HepG2 (cell line): ENCODE measurements around the gene PHRF1. TPM values are rescaled to one million over a fixed set of nuclear protein-coding genes. Genes with fewer than 3 reads are reported as not detected.

Source experiments
- HCFC1 ChIP-seq: fragments of 150-350 bp; IDR thresholded peaks from 2 replicates; pipeline ENCODE4 v1.6.1; 2014; ENCODE audit warnings: low read depth, low read length
- HOXD1 ChIP-seq: sonication (generic); formaldehyde crosslinking; IDR thresholded peaks from 2 replicates; pipeline ENCODE4 v1.5.0; 2020; ENCODE audit warnings: missing genetic modification reagents
- KDM3A ChIP-seq: IDR thresholded peaks from 2 replicates; pipeline ENCODE4 v1.6.1; 2018; ENCODE audit warnings: low read depth, missing compliant biosample characterization
- MBNL3 ChIP-seq: fragments of 250-450 bp; sonication (Bioruptor Pico); conservative IDR thresholded peaks from 2 replicates; pipeline ENCODE4 v1.8.0; 2022; ENCODE audit warnings: mild to moderate bottlenecking, inconsistent platforms
- NFE2L2 ChIP-seq: fragments of 150-350 bp; IDR thresholded peaks from 2 replicates; pipeline ENCODE4 v1.6.1; 2014; ENCODE audit warnings: low read length
- PHF21A ChIP-seq: sonication (generic); formaldehyde crosslinking; IDR thresholded peaks from 2 replicates; pipeline ENCODE4 v1.5.0; 2020; ENCODE audit warnings: mild to moderate bottlenecking, missing genetic modification reagents
- SAFB2 ChIP-seq: sonication (generic); formaldehyde crosslinking; IDR thresholded peaks from 2 replicates; pipeline ENCODE4 v1.5.1; 2020; ENCODE audit warnings: missing genetic modification reagents, low read depth, mild to moderate bottlenecking, borderline replicate concordance
- SETDB1 ChIP-seq: sonication (generic); formaldehyde crosslinking; IDR thresholded peaks from 2 replicates; pipeline ENCODE4 v1.5.1; 2020; ENCODE audit warnings: missing genetic modification reagents, mild to moderate bottlenecking, borderline replicate concordance
- TARDBP ChIP-seq: sonication (generic); formaldehyde crosslinking; IDR thresholded peaks from 2 replicates; pipeline ENCODE4 v1.8.0; 2022; ENCODE audit warnings: mild to moderate bottlenecking, missing genetic modification reagents
- ZBTB38 ChIP-seq: sonication (generic); formaldehyde crosslinking; IDR thresholded peaks from 2 replicates; pipeline ENCODE4 v1.5.1; 2020; ENCODE audit warnings: mild to moderate bottlenecking, missing genetic modification reagents
- ZNF382 ChIP-seq: sonication (generic); formaldehyde crosslinking; IDR thresholded peaks from 2 replicates; pipeline ENCODE4 v1.5.0; 2020; ENCODE audit warnings: missing genetic modification reagents, mild to moderate bottlenecking, borderline replicate concordance
- ZNF564 ChIP-seq: sonication (generic); formaldehyde crosslinking; IDR thresholded peaks from 2 replicates; pipeline ENCODE4 v1.8.1; 2023; ENCODE audit warnings: mild to moderate bottlenecking, missing genetic modification reagents
- ZNF629 ChIP-seq: sonication (generic); formaldehyde crosslinking; conservative IDR thresholded peaks from 2 replicates; pipeline ENCODE4 v1.5.0; 2020; ENCODE audit warnings: missing genetic modification reagents
- ZNF768 ChIP-seq: sonication (generic); formaldehyde crosslinking; IDR thresholded peaks from 2 replicates; pipeline ENCODE4 v1.4.0; 2020; ENCODE audit warnings: missing genetic modification reagents
- polyA plus RNA-seq, 8 experiments: library from polyadenylated mRNA; depleted of rRNA in 3 of 8; stranded (reverse) in 7 of 8; unstranded in 1 of 8; fragments of >200 nt; fragmentation: Illumina TruSeq in 4 of 8; extraction: Trizol in 4 of 8; gene quantifications; 2 replicates each; pipeline versions ENCODE4 v1.2.1 to v1.2.3, GENCODE V29; 2011 to 2016; ENCODE audit warnings: low read depth in 4 of 8, missing spikeins in 1 of 8, mixed read lengths in 1 of 8; ENCODE audit not compliant: insufficient read depth in 1 of 8
- total RNA-seq, 5 experiments: library from RNA; depleted of rRNA; stranded (reverse); fragments of >200 nt; fragmentation: Illumina TruSeq; extraction: Trizol; gene quantifications; 2 replicates each; pipeline ENCODE4 v1.2.3, GENCODE V29; 2016; ENCODE audit warnings: low read depth in 1 of 5
- TF ChIP-seq, protein P1 (sequence below): sonication (generic); formaldehyde crosslinking; conservative IDR thresholded peaks from 2 replicates; pipeline ENCODE4 v1.8.0; 2022; ENCODE audit warnings: low read depth, missing genetic modification reagents
- TF ChIP-seq, protein P2 (sequence below): sonication (generic); formaldehyde crosslinking; IDR thresholded peaks from 2 replicates; pipeline ENCODE4 v1.5.0; 2020; ENCODE audit warnings: mild to moderate bottlenecking, missing genetic modification reagents, borderline replicate concordance

PHRF1 gene
- total and polyA plus RNA-seq, 2 of the 13 experiments (the other 11 are each of a cell fraction or from before 2014, with no cell fraction given), result 8.2 to 16.7 TPM

DNA sequence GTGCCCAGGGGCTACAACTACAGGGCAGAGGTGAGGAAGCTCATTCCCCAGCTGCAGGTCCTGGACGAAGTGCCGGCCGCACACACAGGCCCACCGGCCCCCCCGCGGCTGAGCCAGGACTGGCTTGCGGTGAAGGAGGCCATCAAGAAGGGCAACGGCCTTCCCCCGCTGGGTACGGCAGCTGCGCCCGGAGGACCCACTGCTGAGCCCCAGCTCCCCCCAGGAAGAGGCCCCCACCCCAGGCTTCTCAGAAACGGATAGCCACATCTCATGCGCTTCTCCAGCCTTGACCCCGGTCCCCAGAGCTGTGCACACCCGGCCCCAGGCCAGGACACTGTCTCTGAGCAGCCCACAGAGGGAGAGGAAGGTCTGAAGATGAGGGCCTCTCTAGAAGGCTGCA is 25.1 kb upstream of the PHRF1 start (continued):
- no peak for TF ChIP-seq ZNF382
- no peak for TF ChIP-seq HOXD1 (CRISPR knock-in tag)
- TF ChIP-seq, protein P1, sequence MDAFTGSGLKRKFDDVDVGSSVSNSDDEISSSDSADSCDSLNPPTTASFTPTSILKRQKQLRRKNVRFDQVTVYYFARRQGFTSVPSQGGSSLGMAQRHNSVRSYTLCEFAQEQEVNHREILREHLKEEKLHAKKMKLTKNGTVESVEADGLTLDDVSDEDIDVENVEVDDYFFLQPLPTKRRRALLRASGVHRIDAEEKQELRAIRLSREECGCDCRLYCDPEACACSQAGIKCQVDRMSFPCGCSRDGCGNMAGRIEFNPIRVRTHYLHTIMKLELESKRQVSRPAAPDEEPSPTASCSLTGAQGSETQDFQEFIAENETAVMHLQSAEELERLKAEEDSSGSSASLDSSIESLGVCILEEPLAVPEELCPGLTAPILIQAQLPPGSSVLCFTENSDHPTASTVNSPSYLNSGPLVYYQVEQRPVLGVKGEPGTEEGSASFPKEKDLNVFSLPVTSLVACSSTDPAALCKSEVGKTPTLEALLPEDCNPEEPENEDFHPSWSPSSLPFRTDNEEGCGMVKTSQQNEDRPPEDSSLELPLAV (CRISPR knock-in tag), result no peak
- no peak for TF ChIP-seq SAFB2 (CRISPR knock-in tag)
- TF ChIP-seq, protein P2, sequence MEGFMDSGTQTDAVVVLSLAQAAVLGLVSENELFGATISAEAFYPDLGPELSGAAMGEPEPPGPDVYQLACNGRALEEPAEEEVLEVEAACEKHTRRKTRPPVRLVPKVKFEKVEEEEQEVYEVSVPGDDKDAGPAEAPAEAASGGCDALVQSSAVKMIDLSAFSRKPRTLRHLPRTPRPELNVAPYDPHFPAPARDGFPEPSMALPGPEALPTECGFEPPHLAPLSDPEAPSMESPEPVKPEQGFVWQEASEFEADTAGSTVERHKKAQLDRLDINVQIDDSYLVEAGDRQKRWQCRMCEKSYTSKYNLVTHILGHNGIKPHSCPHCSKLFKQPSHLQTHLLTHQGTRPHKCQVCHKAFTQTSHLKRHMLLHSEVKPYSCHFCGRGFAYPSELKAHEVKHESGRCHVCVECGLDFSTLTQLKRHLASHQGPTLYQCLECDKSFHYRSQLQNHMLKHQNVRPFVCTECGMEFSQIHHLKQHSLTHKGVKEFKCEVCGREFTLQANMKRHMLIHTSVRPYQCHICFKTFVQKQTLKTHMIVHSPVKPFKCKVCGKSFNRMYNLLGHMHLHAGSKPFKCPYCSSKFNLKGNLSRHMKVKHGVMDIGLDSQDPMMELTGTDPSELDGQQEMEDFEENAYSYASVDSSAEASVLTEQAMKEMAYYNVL (CRISPR knock-in tag), result no peak
- TF ChIP-seq ZNF629 (CRISPR knock-in tag), result no peak
- TF ChIP-seq ZNF768 (CRISPR knock-in tag), result peak; percentile 87
- TF ChIP-seq HCFC1, result no peak
- no peak for TF ChIP-seq NFE2L2
- TF ChIP-seq MBNL3, result no peak
- TF ChIP-seq TARDBP (CRISPR knock-in tag), result no peak
- no peak for TF ChIP-seq PHF21A (CRISPR knock-in tag)
- no peak for TF ChIP-seq SETDB1 (CRISPR knock-in tag)
- no peak for TF ChIP-seq ZBTB38
- TF ChIP-seq KDM3A (CRISPR knock-in tag), result no peak
- TF ChIP-seq ZNF564, result no peak
- TF ChIP-seq, all 625 proteins: peak for 5
